SJCRH30 (cell line): ENCODE measurements around the gene KRT3. TPM values are rescaled to one million over a fixed set of nuclear protein-coding genes. Genes with fewer than 3 reads are reported as not detected.
A peak's percentile ranks its signal among the peaks of the same experiment; 100 is the strongest.

Experiments
- DNase-seq, 2 experiments: peaks; one replicate each; pipeline ENCODE4 v3.0.0-alpha.2; 2015 to 2020
- H3K27ac ChIP-seq: fragments of 250-450 bp; sonication (Bioruptor Pico); 2 replicates; pipeline ENCODE4 v1.5.1; 2020; ENCODE audit warnings: mild to moderate bottlenecking, moderate library complexity
- H3K27me3 ChIP-seq: fragments of 250-450 bp; sonication (Bioruptor Pico); 2 replicates; pipeline ENCODE4 v1.5.1; 2020; ENCODE audit warnings: mild to moderate bottlenecking, moderate library complexity
- H3K36me3 ChIP-seq: fragments of 250-450 bp; sonication (Bioruptor Pico); 2 replicates; pipeline ENCODE4 v1.5.1; 2020; ENCODE audit warnings: mild to moderate bottlenecking, moderate library complexity
- H3K4me1 ChIP-seq: fragments of 250-450 bp; sonication (Bioruptor Pico); 2 replicates; pipeline ENCODE4 v1.5.1; 2020; ENCODE audit warnings: mild to moderate bottlenecking, moderate library complexity
- H3K4me3 ChIP-seq: fragments of 250-450 bp; sonication (Bioruptor Pico); 2 replicates; pipeline ENCODE4 v1.5.1; 2020; ENCODE audit warnings: mild to moderate bottlenecking, moderate library complexity
- H3K9me3 ChIP-seq: fragments of 250-450 bp; sonication (Bioruptor Pico); replicated peaks from 2 replicates; pipeline ENCODE4 v1.5.1; 2020; ENCODE audit warnings: mild to moderate bottlenecking, moderate library complexity
- total RNA-seq: library from RNA; depleted of rRNA; stranded (reverse); fragments of >200 nt; shearing (Covaris generic); gene quantifications from 2 replicates; pipeline ENCODE4 v1.2.3, GENCODE V29; 2014; rRNA removed

Gene KRT3
- total RNA-seq, 1 experiment from 2014 or later = not detected

DNA sequence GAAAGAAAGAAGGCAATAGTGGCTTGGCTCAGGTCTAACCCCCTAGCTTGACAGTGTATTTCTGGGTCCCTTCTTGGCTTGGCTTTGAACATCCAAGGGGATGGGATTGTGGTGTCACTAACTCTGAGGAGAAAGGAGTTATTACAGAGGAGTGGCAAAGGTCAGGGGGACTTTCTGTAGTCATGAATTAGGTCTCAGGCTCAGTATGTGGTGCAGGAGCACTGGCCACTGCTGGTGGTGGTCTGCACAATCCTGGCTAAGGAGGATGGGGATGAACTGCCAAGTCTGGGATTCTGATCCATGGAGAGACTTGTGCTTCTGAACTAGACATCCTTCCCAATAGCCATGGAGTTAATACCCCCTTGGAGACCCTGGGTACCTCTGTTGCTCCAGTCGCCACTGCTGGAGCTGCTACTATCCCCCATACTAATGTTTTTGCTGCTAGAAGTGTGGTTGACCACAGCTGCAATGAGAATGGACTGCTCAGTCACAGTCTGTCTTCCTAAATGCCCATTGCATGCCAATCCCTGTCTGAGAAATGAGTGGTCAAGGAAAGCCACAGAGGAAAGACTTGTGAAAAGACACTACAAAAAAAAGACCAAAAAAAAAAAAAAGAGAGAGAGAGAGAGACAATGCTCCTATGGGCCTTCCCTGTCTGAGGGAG, 51.3 kb downstream of the KRT3 start:
- no peaks in the 10 kb centered on the region for H3K36me3 ChIP-seq
- H3K4me1 ChIP-seq = 0 out of 2 replicates have a peak, but pooled peaks cover 2% of the 10 kb centered on the region
- no peak overlapping the region for H3K4me3 ChIP-seq
- no peaks in the 10 kb centered on the region for H3K27me3 ChIP-seq
- H3K9me3 ChIP-seq = no peaks in the 10 kb centered on the region
- DNase-seq = no peak
- H3K27ac ChIP-seq = no peak overlapping the region

DNA sequence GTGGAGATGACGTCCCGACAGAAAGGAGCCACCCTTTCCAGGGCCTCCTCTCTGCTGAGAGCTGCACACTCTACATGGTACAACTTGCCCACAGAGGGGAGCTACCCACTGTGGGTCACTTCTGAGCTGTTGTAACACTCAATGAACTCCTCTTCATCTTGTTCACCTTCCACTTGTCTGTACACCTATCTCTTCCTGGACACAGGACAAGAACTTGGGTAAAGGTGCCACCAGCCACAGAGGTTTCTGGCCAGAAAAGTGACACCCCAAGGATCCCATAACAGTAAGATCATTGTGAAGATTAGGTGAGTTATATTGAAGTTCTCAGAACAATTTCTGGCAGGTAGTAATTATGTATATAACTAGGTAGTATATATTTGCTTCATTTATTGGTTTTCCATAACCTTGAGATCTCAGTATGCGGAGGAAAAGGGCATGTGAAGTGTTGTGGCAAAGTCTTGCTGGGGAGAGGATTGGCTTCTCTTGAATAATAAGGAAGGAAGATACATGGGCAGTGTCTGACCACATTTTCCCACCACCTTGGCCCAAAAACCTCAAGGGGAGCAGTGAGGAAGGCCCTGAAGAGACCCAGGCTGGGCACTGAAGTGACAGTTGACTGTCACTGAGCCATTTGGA, 53.0 kb downstream of the KRT3 start:
- Histone ChIP-seq H3K9me3 (no peaks in the 10 kb centered on the region), H3K27ac (no peak overlapping the region), H3K36me3 (no peaks in the 10 kb centered on the region), H3K27me3 (no peaks in the 10 kb centered on the region), H3K4me1 (0 out of 2 replicates have a peak, but pooled peaks cover 2% of the 10 kb centered on the region), H3K4me3 (no peak overlapping the region)
- no peak for DNase-seq

- Histone ChIP-seq H3K4me1 (0 out of 2 replicates have a peak, but pooled peaks cover 2% of the 10 kb centered on the region), H3K9me3 (no peaks in the 10 kb centered on the region), H3K27me3 (no peaks in the 10 kb centered on the region), H3K4me3 (no peak overlapping the region), H3K36me3 (no peaks in the 10 kb centered on the region), H3K27ac (no peak overlapping the region)
- no peak for DNase-seq
Measured at GRCh38 chr12:52742196-52742580, 53.7 kb downstream of the KRT3 start.

GRCh38 chr12:52741375-52742195, 54.3 kb downstream of the KRT3 start:
- H3K9me3 ChIP-seq = no peaks in the 10 kb centered on the region
- DNase-seq = peak; percentile 62 to 78
- no peaks in the 10 kb centered on the region for H3K27me3 ChIP-seq
- H3K4me1 ChIP-seq = 0 out of 2 replicates have a peak, but pooled peaks cover 2% of the 10 kb centered on the region
- no peaks in the 10 kb centered on the region for H3K36me3 ChIP-seq
- no peak overlapping the region for H3K27ac ChIP-seq
- H3K4me3 ChIP-seq = no peak overlapping the region

- Histone ChIP-seq H3K4me1 (0 out of 2 replicates have a peak, but pooled peaks cover 2% of the 10 kb centered on the region), H3K36me3 (no peaks in the 10 kb centered on the region), H3K9me3 (no peaks in the 10 kb centered on the region), H3K27me3 (no peaks in the 10 kb centered on the region), H3K27ac (no peak overlapping the region), H3K4me3 (no peak overlapping the region)
- DNase-seq = no peak
Measured at GRCh38 chr12:52740584-52740983, 55.3 kb downstream of the KRT3 start.

DNA sequence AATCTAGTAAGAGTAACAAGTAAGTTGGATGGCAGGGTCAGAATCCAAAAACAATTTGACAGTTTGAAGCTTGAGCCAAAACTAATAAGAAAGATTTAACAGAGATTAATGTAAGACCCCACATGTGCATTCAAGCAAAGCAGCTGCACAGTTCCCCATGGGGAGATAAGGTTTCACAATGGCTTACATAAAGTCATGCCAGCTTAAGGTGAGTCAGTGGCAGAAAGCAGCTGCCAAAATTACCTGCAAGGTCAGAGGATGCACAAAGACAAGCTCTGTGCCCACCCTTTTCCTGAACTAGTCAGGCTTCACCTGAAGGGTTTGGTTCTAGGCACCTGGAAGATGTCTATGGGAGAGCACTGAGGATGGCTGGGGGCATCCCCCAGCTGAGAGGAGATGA, 56.0 kb downstream of the KRT3 start:
- Histone ChIP-seq H3K27me3 (no peaks in the 10 kb centered on the region), H3K9me3 (no peaks in the 10 kb centered on the region), H3K36me3 (no peaks in the 10 kb centered on the region), H3K27ac (no peak overlapping the region), H3K4me3 (no peak overlapping the region), H3K4me1 (0 out of 2 replicates have a peak, but pooled peaks cover 2% of the 10 kb centered on the region)
- peak in 1 of 2 experiments; percentile 29 for DNase-seq

Other genes starting within 250 kb of the KRT3 start
- gene KRT71, start 243.0 kb downstream of the KRT3 start, total RNA-seq = not detected in 2 replicates
- gene KRT74, start 222.3 kb downstream of the KRT3 start, total RNA-seq = not detected in 2 replicates
- gene KRT72, start 194.7 kb downstream of the KRT3 start, total RNA-seq = not detected in 2 replicates
- not detected in 2 replicates for gene KRT73, start 177.6 kb downstream of the KRT3 start, total RNA-seq
- gene KRT2, start 143.9 kb downstream of the KRT3 start, total RNA-seq = not detected in 2 replicates
- gene KRT1, start 115.7 kb downstream of the KRT3 start, total RNA-seq = not detected in 2 replicates
- gene KRT77, start 92.6 kb downstream of the KRT3 start, total RNA-seq = not detected in 2 replicates
- gene KRT76, start 18.8 kb downstream of the KRT3 start, total RNA-seq = not detected in 2 replicates
- not detected in 2 replicates for gene KRT4, start 18.0 kb upstream of the KRT3 start, total RNA-seq
- gene KRT79, start 38.2 kb upstream of the KRT3 start, total RNA-seq = not detected in 2 replicates
- gene KRT78, start 52.9 kb upstream of the KRT3 start, total RNA-seq = not detected in 2 replicates
- 1.7 and 2.4 TPM in 2 replicates for gene KRT8, start 109.0 kb upstream of the KRT3 start, total RNA-seq
- gene KRT18, start 153.0 kb upstream of the KRT3 start, total RNA-seq = 7.4 and 9.6 TPM in 2 replicates
- 505 and 541 TPM in 2 replicates for gene EIF4B, start 210.3 kb upstream of the KRT3 start, total RNA-seq